PFSK-1 (cell line): ENCODE measurements around the gene LRIG3.

Experiments
- FOXP2 ChIP-seq: optimal IDR thresholded peaks from 2 replicates; pipeline ENCODE3; 2011; ENCODE audit warnings: borderline replicate concordance, control low read depth, inconsistent platforms; ENCODE audit not compliant: insufficient read depth; ENCODE audit errors: extremely low read length, extremely low read depth
- POLR2AphosphoS5 ChIP-seq: IDR thresholded peaks from 2 replicates; pipeline ENCODE4 v1.6.1; 2012; ENCODE audit warnings: low read depth, mild to moderate bottlenecking, control low read depth, low read length, moderate library complexity
- REST ChIP-seq, 2 experiments: IDR thresholded peaks; 2 replicates each; pipeline versions ENCODE4 v1.6.1 to v1.8.0; 2011 to 2012; ENCODE audit warnings: low read depth in 2 of 2, low read length in 2 of 2, control low read depth in 1 of 2, inconsistent platforms in 1 of 2, mild to moderate bottlenecking in 1 of 2, moderate library complexity in 1 of 2; ENCODE audit not compliant: insufficient read depth in 1 of 2
- SIN3A ChIP-seq: IDR thresholded peaks from 2 replicates; pipeline ENCODE4 v1.6.1; 2012; ENCODE audit warnings: mild to moderate bottlenecking, low read length, moderate library complexity, borderline replicate concordance; ENCODE audit not compliant: insufficient read depth
- TAF1 ChIP-seq: IDR thresholded peaks from 2 replicates; pipeline ENCODE4 v1.6.1; 2012; ENCODE audit warnings: low read length, control low read depth, borderline replicate concordance; ENCODE audit not compliant: insufficient read depth

Gene LRIG3

GRCh38 chr12:58931518-58931917, 11.2 kb upstream of the LRIG3 start:
- TF ChIP-seq SIN3A (no peak), REST (IDR thresholded peaks at IDR 0.05; ENCODE audit: insufficient read depth in 1 of 2, low read depth in 2 of 2, low read length in 2 of 2) (no peak), TAF1 (no peak), FOXP2 (no peak), POLR2AphosphoS5 (no peak)

DNA sequence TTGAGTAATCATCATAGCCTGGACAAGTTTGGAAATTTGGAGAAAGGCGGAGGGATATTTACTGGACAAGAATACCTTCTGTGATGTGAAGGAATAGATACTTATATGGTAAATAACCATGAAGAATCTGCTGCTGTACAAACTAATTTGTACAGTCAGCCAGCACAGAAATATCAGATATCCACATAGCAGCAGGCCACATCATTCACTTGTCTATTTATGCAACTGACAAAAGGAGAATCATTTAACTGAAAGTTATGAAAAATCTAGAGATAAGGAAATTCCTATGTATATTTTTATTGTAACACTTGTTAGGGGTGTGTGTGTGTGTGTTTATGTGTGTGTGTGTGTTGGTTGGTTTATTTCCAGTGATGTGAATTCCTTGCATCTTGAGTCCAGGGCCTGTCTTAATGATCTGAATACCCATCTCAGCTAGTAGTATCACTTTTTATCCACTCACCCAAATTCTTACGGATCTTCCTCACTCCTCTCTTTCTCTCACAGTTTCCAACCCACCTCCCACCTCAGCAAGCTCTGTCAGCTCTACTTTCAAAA, 10.5 kb upstream of the LRIG3 start:
- TF ChIP-seq POLR2AphosphoS5 (no peak), SIN3A (no peak), REST (IDR thresholded peaks at IDR 0.05; ENCODE audit: insufficient read depth in 1 of 2, low read depth in 2 of 2, low read length in 2 of 2) (no peak), FOXP2 (no peak), TAF1 (no peak)

- TF ChIP-seq FOXP2 (no peak), TAF1 (no peak), REST (IDR thresholded peaks at IDR 0.05; ENCODE audit: insufficient read depth in 1 of 2, low read depth in 2 of 2, low read length in 2 of 2) (no peak), SIN3A (no peak), POLR2AphosphoS5 (no peak)
Observed at GRCh38 chr12:58927120-58927519, 6.8 kb upstream of the LRIG3 start.

- TF ChIP-seq POLR2AphosphoS5 (no peak), SIN3A (no peak), REST (IDR thresholded peaks at IDR 0.05; ENCODE audit: insufficient read depth in 1 of 2, low read depth in 2 of 2, low read length in 2 of 2) (no peak), FOXP2 (no peak), TAF1 (no peak)
Observed at GRCh38 chr12:58926586-58926985, 6.3 kb upstream of the LRIG3 start.

- no peak for TF ChIP-seq POLR2AphosphoS5
- TF ChIP-seq REST (IDR thresholded peaks at IDR 0.05; ENCODE audit: insufficient read depth in 1 of 2, low read depth in 2 of 2, low read length in 2 of 2): no peak
Observed at GRCh38 chr12:58925751-58926150, 5.4 kb upstream of the LRIG3 start.
